ENCODE measurements around the gene RENBP. TPM values are rescaled to one million over a fixed set of nuclear protein-coding genes. Genes with fewer than 3 reads are reported as not detected.

The RENBP gene
- polyA plus RNA-seq, 2 donors, result 1.4 to 1.6 TPM

DNA sequence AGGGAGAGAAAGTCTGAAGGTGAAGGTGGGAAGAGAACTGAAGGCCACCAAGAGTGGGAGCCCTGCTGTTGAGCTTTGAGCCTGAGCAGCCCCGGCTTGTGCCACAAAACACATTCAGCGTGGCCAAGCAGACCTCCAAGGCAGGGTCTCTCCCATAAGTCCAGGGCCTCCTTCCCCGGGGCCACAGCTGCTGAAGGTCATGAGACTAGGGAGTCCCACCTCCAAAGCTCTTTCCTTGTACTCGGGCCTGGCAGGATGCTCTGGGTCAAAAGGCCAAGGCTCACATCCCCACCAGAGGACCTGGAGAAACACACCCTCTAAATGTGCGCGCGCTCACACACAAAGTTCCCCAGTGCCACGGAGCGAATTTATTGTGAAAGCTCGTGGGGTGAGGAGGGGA, 14.9 kb downstream of the RENBP start:
- 84 to 85% methylated on average over 9 to 10 of the region's 10 CpGs for WGBS, 2 donors
- Histone ChIP-seq H3K9me3 (ENCODE audit: control insufficient read depth in 2 of 2, insufficient read depth in 1 of 2, low read depth in 1 of 2, low read length in 1 of 2) (no peaks in the 10 kb centered on the region), H3K27ac (ENCODE audit: low read depth in 2 of 2, low read length in 1 of 2) (peak overlapping the region; percentile 58 to 73), H3K4me3 (ENCODE audit: low read depth in 1 of 2, low read length in 2 of 2) (no peak overlapping the region), H3K36me3 (ENCODE audit: control insufficient read depth in 2 of 2, insufficient read depth in 2 of 2, low read length in 1 of 2) (peaks cover 0 to 21% of the 10 kb centered on the region in 2 donors), H3K27me3 (ENCODE audit: control insufficient read depth in 1 of 2, insufficient read depth in 2 of 2, low read length in 2 of 2) (no peaks in the 10 kb centered on the region), H3K4me1 (ENCODE audit: control insufficient read depth in 2 of 2, insufficient read depth in 2 of 2, low read length in 1 of 2) (peaks cover 0 to 10% of the 10 kb centered on the region in 2 donors)

DNA sequence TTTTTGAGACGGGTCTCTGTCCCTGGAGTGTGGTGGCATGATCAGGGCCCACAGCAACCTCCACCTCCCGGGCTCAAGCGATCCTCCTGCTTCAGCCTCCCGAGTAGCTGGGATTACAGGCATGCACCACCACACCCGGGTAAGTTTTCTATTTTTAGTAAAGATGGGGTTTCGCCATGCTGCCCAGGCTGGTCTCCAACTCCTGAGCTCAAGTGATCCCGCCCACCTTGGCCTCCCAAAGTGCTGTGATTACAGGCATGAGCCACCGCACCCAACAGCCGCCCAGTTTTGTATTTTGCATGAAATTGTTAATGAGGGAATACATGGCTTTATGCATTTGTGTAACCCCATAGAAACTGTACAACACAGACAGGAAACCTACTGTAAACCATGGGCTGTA, 15.6 kb downstream of the RENBP start:
- 17 to 47% methylated on average over 9 of the region's 9 CpGs for WGBS, 2 donors
- no peaks in the 10 kb centered on the region for H3K9me3 ChIP-seq (ENCODE audit: control insufficient read depth in 2 of 2, insufficient read depth in 1 of 2, low read depth in 1 of 2, low read length in 1 of 2)
- no peaks in the 10 kb centered on the region for H3K27me3 ChIP-seq (ENCODE audit: control insufficient read depth in 1 of 2, insufficient read depth in 2 of 2, low read length in 2 of 2)
- H3K4me1 ChIP-seq (ENCODE audit: control insufficient read depth in 2 of 2, insufficient read depth in 2 of 2, low read length in 1 of 2), result peaks cover 0 to 10% of the 10 kb centered on the region in 2 donors
- H3K27ac ChIP-seq (ENCODE audit: low read depth in 2 of 2, low read length in 1 of 2), result peak overlapping the region; percentile 69 to 73
- H3K36me3 ChIP-seq (ENCODE audit: control insufficient read depth in 2 of 2, insufficient read depth in 2 of 2, low read length in 1 of 2), result peaks cover 0 to 21% of the 10 kb centered on the region in 2 donors
- no peak overlapping the region for H3K4me3 ChIP-seq (ENCODE audit: low read depth in 1 of 2, low read length in 2 of 2)

DNA sequence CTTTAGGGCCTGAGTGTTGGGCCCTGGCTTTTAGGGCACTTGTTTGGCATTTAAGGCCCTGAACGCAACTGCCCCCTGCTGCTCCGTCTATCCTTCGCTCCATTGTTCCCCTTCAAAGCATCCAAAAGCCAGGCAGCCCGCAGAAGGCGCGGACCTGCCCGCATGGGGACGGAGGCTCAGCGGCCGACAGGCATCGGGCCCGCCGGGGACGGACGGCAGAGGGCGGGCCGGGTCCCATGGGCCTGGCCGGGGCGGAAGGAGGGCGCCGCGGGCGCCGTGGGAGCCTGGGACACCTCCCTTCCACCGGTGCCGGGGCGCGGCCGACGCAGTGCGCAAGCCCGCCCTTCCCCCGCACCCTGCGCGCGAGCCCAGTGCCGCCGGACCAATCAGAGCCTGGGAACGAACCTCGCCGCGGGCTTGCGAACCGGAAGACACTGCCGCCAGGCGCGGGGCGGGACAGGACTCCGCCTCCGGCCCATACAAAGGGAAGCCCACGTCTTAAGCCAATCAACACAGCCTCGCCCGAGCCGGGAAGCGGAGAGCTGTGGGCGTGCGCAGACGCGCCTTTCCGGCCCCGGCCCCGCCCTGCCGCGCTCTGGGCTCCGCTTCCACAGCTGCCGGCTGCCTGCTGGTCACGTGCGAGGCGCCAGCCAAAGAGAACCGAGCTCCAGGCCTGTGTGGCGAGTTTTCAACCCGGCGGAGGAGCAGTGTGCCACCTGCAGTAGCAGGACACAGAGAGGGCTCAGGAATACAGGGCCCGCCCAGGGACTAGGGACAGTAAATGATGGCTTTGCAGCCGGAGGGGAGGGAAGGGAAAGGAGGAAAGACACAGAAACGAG, 16.3 kb downstream of the RENBP start:
- H3K4me3 ChIP-seq (ENCODE audit: low read depth in 1 of 2, low read length in 2 of 2), result peak overlapping the region; percentile 56 to 69
- WGBS, 2 donors, result 1 to 6% methylated on average over 50 to 76 of the region's 76 CpGs
- peak overlapping the region; percentile 99 for H3K27ac ChIP-seq (ENCODE audit: low read depth in 2 of 2, low read length in 1 of 2)
- H3K4me1 ChIP-seq (ENCODE audit: control insufficient read depth in 2 of 2, insufficient read depth in 2 of 2, low read length in 1 of 2), result peaks cover 0 to 13% of the 10 kb centered on the region in 2 donors
- peaks cover 0 to 21% of the 10 kb centered on the region in 2 donors for H3K36me3 ChIP-seq (ENCODE audit: control insufficient read depth in 2 of 2, insufficient read depth in 2 of 2, low read length in 1 of 2)
- no peaks in the 10 kb centered on the region for H3K9me3 ChIP-seq (ENCODE audit: control insufficient read depth in 2 of 2, insufficient read depth in 1 of 2, low read depth in 1 of 2, low read length in 1 of 2)
- H3K27me3 ChIP-seq (ENCODE audit: control insufficient read depth in 1 of 2, insufficient read depth in 2 of 2, low read length in 2 of 2), result no peaks in the 10 kb centered on the region

DNA sequence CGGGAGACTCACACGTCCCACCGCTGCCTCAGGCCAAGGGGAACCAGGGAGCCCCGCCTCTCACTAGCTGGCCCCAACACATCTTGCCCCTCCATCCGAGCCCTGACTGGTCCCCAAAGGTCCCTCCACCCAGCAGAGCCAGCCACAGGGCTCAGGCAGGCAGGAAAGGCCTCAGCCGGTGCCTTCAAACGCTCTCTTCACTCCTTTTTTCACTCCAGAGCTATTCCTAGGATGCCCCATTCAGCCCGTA, 16.8 kb downstream of the RENBP start:
- H3K4me3 ChIP-seq (ENCODE audit: low read depth in 1 of 2, low read length in 2 of 2), result peak overlapping the region; percentile 56 to 69
- peaks cover 0 to 13% of the 10 kb centered on the region in 2 donors for H3K4me1 ChIP-seq (ENCODE audit: control insufficient read depth in 2 of 2, insufficient read depth in 2 of 2, low read length in 1 of 2)
- peak overlapping the region; percentile 99 for H3K27ac ChIP-seq (ENCODE audit: low read depth in 2 of 2, low read length in 1 of 2)
- 0 to 19% methylated on average over 8 of the region's 8 CpGs for WGBS, 2 donors
- peaks cover 0 to 21% of the 10 kb centered on the region in 2 donors for H3K36me3 ChIP-seq (ENCODE audit: control insufficient read depth in 2 of 2, insufficient read depth in 2 of 2, low read length in 1 of 2)
- H3K9me3 ChIP-seq (ENCODE audit: control insufficient read depth in 2 of 2, insufficient read depth in 1 of 2, low read depth in 1 of 2, low read length in 1 of 2), result no peaks in the 10 kb centered on the region
- H3K27me3 ChIP-seq (ENCODE audit: control insufficient read depth in 1 of 2, insufficient read depth in 2 of 2, low read length in 2 of 2), result no peaks in the 10 kb centered on the region

DNA sequence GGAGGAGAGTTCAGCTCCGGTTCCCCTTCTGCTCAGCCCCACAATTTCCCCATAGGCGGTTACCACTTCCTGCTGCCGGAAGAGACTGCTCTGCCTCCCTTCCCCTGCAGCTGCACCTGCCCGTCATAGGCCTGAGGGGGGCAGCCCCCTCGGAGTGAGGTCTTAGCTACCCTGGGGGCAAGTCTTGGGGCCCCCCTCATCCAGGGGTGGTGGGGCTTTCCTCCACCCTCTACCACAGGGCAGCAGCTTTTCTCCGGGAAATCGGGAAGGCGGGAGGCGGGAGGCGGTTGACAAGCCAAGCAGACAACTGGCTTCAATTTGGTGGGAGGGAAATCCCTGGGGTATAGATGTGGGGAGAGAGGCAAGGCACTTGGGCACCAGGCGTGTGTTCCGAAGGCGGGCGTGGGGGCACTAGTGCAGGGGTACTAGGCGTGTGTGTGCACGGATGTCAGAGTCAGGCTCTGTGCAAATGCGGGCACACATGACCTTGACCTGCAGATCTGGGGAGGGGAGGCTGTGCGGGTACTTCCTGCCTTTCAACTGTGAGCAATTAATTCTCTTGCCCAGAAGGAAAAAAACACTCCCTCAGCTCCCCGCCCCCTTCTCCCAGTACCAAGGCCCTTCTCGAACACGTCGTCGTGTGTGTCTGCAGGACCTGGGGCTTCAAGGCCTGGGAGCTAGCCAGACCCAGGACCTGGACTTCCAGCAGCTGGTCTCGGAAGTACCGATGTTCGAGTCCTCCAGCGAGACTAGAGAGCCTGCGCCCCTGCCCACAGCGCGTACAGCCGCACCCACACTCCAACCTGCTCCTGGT, 17.4 kb downstream of the RENBP start:
- Histone ChIP-seq H3K9me3 (ENCODE audit: control insufficient read depth in 2 of 2, insufficient read depth in 1 of 2, low read depth in 1 of 2, low read length in 1 of 2) (no peaks in the 10 kb centered on the region), H3K27ac (ENCODE audit: low read depth in 2 of 2, low read length in 1 of 2) (peak overlapping the region; percentile 99), H3K4me1 (ENCODE audit: control insufficient read depth in 2 of 2, insufficient read depth in 2 of 2, low read length in 1 of 2) (peaks cover 0 to 13% of the 10 kb centered on the region in 2 donors), H3K36me3 (ENCODE audit: control insufficient read depth in 2 of 2, insufficient read depth in 2 of 2, low read length in 1 of 2) (peaks cover 0 to 20% of the 10 kb centered on the region in 2 donors), H3K4me3 (ENCODE audit: low read depth in 1 of 2, low read length in 2 of 2) (peak overlapping the region; percentile 56 to 69), H3K27me3 (ENCODE audit: control insufficient read depth in 1 of 2, insufficient read depth in 2 of 2, low read length in 2 of 2) (no peaks in the 10 kb centered on the region)
- 1 to 31% methylated on average over 28 to 31 of the region's 31 CpGs for WGBS, 2 donors

DNA sequence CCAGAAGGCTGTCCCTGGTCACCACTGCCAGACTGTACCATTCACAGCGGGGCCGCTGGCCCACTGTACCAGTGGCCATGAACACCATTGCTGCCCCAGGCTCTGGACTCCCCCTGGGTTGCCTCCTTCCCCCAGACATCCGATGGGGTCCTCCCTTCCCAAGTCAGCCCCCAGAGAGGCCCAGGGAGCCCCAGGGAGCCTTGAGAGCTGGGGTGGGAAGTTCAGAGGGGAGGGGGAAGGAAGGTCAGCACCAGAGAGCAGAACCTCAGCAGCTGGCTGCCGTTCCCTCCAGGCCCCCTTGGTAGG, 17.9 kb downstream of the RENBP start:
- H3K27ac ChIP-seq (ENCODE audit: low read depth in 2 of 2, low read length in 1 of 2), result peak overlapping the region; percentile 99
- no peaks in the 10 kb centered on the region for H3K27me3 ChIP-seq (ENCODE audit: control insufficient read depth in 1 of 2, insufficient read depth in 2 of 2, low read length in 2 of 2)
- H3K4me3 ChIP-seq (ENCODE audit: low read depth in 1 of 2, low read length in 2 of 2), result peak overlapping the region; percentile 20 to 34
- H3K9me3 ChIP-seq (ENCODE audit: control insufficient read depth in 2 of 2, insufficient read depth in 1 of 2, low read depth in 1 of 2, low read length in 1 of 2), result no peaks in the 10 kb centered on the region
- WGBS, 2 donors, result 25 to 27% methylated on average over 3 to 4 of the region's 4 CpGs
- peaks cover 0 to 15% of the 10 kb centered on the region in 2 donors for H3K36me3 ChIP-seq (ENCODE audit: control insufficient read depth in 2 of 2, insufficient read depth in 2 of 2, low read length in 1 of 2)
- H3K4me1 ChIP-seq (ENCODE audit: control insufficient read depth in 2 of 2, insufficient read depth in 2 of 2, low read length in 1 of 2), result peaks cover 0 to 13% of the 10 kb centered on the region in 2 donors

DNA sequence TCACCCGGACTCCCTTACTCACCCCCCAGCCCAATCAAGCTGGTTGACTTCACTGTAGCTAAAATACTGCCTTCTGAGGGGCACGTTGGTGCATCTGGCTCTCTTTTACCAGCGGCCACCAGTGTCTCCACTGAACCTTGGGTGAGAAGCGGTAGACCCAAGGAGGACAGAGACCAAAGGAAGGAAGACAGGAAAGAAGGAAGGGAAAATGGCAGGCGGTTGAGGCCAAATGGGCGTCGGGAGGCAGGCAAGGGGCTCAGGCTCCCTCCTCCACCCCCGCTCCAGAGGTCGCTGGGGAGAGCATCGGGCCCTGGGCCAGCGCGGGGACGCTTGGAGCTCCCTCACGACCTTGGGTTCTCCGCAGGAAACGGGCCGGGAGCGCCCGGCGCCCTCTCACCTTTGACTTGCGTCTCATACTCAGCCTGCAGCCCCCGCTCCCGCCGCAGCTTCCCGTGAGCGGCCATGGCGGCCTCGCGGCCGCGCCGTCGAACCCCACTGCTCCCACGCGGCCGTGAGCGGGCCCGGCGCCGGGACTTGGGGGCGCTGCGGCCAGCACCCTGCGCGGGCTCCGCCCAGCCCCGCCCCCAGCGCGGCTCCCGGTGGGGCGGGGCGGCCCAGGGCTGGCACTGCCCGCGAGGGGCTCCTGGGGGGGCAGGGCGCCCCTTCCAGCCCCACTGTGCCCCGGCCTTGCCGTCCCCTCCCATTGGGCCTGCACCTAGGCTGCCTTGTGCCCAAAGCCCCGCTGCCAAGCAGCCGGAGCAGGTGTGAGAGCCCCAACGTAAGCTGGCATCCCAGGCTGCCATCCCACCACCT, 18.5 kb downstream of the RENBP start, which contains the start of gene ARHGAP4:
Gene ARHGAP4, minus strand, starts transcription at position 526 of the 813 bp plus-strand sequence. Its CDS starts 62 bp downstream, at position 464.
- peaks cover 0 to 13% of the 10 kb centered on the region in 2 donors for H3K4me1 ChIP-seq (ENCODE audit: control insufficient read depth in 2 of 2, insufficient read depth in 2 of 2, low read length in 1 of 2)
- H3K36me3 ChIP-seq (ENCODE audit: control insufficient read depth in 2 of 2, insufficient read depth in 2 of 2, low read length in 1 of 2), result peaks cover 0 to 11% of the 10 kb centered on the region in 2 donors
- no peaks in the 10 kb centered on the region for H3K9me3 ChIP-seq (ENCODE audit: control insufficient read depth in 2 of 2, insufficient read depth in 1 of 2, low read depth in 1 of 2, low read length in 1 of 2)
- H3K27ac ChIP-seq (ENCODE audit: low read depth in 2 of 2, low read length in 1 of 2), result peak within 1 kb of the TSS; percentile 99
- peak within 1 kb of the TSS; percentile 37 to 56 for H3K4me3 ChIP-seq (ENCODE audit: low read depth in 1 of 2, low read length in 2 of 2)
- no peaks in the 10 kb centered on the region for H3K27me3 ChIP-seq (ENCODE audit: control insufficient read depth in 1 of 2, insufficient read depth in 2 of 2, low read length in 2 of 2)
- WGBS, 2 donors, result 26 to 29% methylated on average over 43 to 58 of the region's 59 CpGs

DNA sequence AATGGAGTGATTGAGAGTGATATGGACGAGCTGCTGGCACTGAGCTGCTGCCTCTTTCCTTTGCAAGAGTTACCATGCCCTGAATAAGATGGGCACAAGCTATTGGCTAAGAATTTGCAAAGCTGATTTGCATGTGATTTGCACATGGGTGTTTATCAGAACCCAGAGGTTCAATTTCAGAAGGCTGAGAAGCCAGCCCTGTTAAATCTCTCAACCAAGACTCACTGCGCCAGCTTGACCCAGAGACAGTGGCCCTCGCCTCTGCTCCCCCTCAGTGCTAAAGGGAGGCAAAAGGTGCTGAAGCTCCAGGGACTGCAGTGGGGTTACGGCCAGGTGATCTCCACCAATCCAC, 19.1 kb downstream of the RENBP start:
- WGBS, 2 donors, result 70 to 75% methylated on average over 4 of the region's 4 CpGs
- H3K9me3 ChIP-seq (ENCODE audit: control insufficient read depth in 2 of 2, insufficient read depth in 1 of 2, low read depth in 1 of 2, low read length in 1 of 2), result no peaks in the 10 kb centered on the region
- peak overlapping the region in 1 of 2 donors; percentile 47 for H3K27ac ChIP-seq (ENCODE audit: low read depth in 2 of 2, low read length in 1 of 2)
- no peaks in the 10 kb centered on the region for H3K27me3 ChIP-seq (ENCODE audit: control insufficient read depth in 1 of 2, insufficient read depth in 2 of 2, low read length in 2 of 2)
- H3K4me3 ChIP-seq (ENCODE audit: low read depth in 1 of 2, low read length in 2 of 2), result peak overlapping the region in 1 of 2 donors; percentile 37
- peaks cover 0 to 13% of the 10 kb centered on the region in 2 donors for H3K4me1 ChIP-seq (ENCODE audit: control insufficient read depth in 2 of 2, insufficient read depth in 2 of 2, low read length in 1 of 2)
- peaks cover 0 to 6% of the 10 kb centered on the region in 2 donors for H3K36me3 ChIP-seq (ENCODE audit: control insufficient read depth in 2 of 2, insufficient read depth in 2 of 2, low read length in 1 of 2)

DNA sequence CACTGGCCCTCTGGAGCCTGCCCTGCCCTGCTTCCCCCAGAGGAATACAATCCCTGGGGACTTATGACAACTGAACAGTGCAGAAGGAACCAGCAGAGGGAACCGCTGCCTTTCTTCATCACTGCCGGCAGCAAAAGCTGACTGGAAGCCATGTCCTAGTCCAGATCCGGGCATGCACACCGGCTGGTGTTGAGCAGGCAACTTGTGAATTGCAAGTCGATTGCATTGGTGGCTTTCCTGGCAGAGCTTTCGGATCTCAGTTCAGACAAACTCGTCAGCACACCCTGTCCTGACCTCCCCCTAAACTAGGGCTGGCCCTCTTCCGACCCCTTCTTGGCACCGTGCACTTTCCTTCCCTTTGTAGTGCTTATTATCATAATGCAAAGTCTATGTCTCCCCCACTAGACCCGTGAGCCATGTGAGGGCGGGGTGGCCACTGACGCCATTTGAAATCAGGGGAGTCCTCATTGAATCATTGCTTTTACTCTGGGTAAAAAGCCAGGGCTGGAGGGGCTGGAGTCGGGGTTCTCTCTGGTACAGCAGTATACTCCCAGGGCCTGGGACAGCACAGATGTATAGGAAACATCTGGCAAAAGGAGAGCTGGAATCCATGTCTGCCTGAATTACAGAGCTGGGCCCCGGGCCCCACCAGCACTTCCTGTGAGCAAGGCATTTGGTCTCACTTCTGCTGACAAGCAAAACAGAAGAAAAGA, 20.1 kb downstream of the RENBP start:
- Histone ChIP-seq H3K27me3 (ENCODE audit: control insufficient read depth in 1 of 2, insufficient read depth in 2 of 2, low read length in 2 of 2) (peaks cover 0 to 4% of the 10 kb centered on the region in 2 donors), H3K27ac (ENCODE audit: low read depth in 2 of 2, low read length in 1 of 2) (peak overlapping the region; percentile 19 to 31), H3K36me3 (ENCODE audit: control insufficient read depth in 2 of 2, insufficient read depth in 2 of 2, low read length in 1 of 2) (no peaks in the 10 kb centered on the region), H3K4me3 (ENCODE audit: low read depth in 1 of 2, low read length in 2 of 2) (no peak overlapping the region), H3K9me3 (ENCODE audit: control insufficient read depth in 2 of 2, insufficient read depth in 1 of 2, low read depth in 1 of 2, low read length in 1 of 2) (no peaks in the 10 kb centered on the region), H3K4me1 (ENCODE audit: control insufficient read depth in 2 of 2, insufficient read depth in 2 of 2, low read length in 1 of 2) (peaks cover 0 to 11% of the 10 kb centered on the region in 2 donors)
- WGBS, 2 donors, result 27 to 49% methylated on average over 14 of the region's 14 CpGs

Data from esophagus (tissue), 2 donors.